H1 (cell line): Measurements from ENCODE around the gene EMX1.

ENCODE experiments used
- CREB1 ChIP-seq: IDR thresholded peaks from 2 replicates; pipeline ENCODE4 v1.6.1; 2012; ENCODE audit warnings: inconsistent platforms
- CTCF ChIP-seq, 3 experiments: IDR thresholded peaks; 1 replicate in 2 of 3; 2 replicates in 1 of 3; pipeline versions ENCODE4 v1.5.1 to v1.6.1; 2011; ENCODE audit warnings: low read length in 3 of 3, mild to moderate bottlenecking in 3 of 3, inconsistent platforms in 2 of 3, low read depth in 1 of 3, moderate library complexity in 1 of 3; ENCODE audit not compliant: insufficient read depth in 1 of 3; ENCODE audit errors: control extremely low read depth in 1 of 3
- GABPA ChIP-seq: IDR thresholded peaks from 2 replicates; pipeline ENCODE4 v1.6.1; 2011; ENCODE audit warnings: mild to moderate bottlenecking, low read length, moderate library complexity, borderline replicate concordance; ENCODE audit not compliant: insufficient read depth
- HDAC2 ChIP-seq, 2 experiments: fragments of 300-600 bp in 1 of 2; sonication (generic) in 1 of 2; IDR thresholded peaks; 2 replicates each; pipeline ENCODE4 v1.6.1; 2011 to 2012; ENCODE audit warnings: low read depth in 2 of 2, low read length in 2 of 2, mild to moderate bottlenecking in 2 of 2, moderate library complexity in 2 of 2, borderline replicate concordance in 1 of 2, inconsistent platforms in 1 of 2
- NRF1 ChIP-seq: IDR thresholded peaks from 2 replicates; pipeline ENCODE4 v1.6.1; 2011; ENCODE audit warnings: mild to moderate bottlenecking, low read depth, low read length, improper control_type of control experiment
- POLR2A ChIP-seq, 2 experiments: IDR thresholded peaks; 1 replicate in 1 of 2; 2 replicates in 1 of 2; pipeline ENCODE4 v1.6.1; 2011; ENCODE audit warnings: low read depth in 2 of 2, low read length in 2 of 2, mild to moderate bottlenecking in 2 of 2; ENCODE audit errors: control extremely low read depth in 1 of 2
- SIN3A ChIP-seq, 2 experiments: IDR thresholded peaks in 1 of 2; conservative IDR thresholded peaks in 1 of 2; 2 replicates each; pipeline ENCODE4 v1.6.1; 2011 to 2012; ENCODE audit warnings: low read length in 2 of 2, improper control_type of control experiment in 1 of 2, low read depth in 1 of 2, mild to moderate bottlenecking in 1 of 2
- SUZ12 ChIP-seq: fragments of 200-600 bp; sonication (generic); IDR thresholded peaks from 2 replicates; pipeline ENCODE4 v1.6.1; 2012; ENCODE audit warnings: mild to moderate bottlenecking, inconsistent platforms, low read length, moderate library complexity, mixed read lengths
- YY1 ChIP-seq: IDR thresholded peaks from 2 replicates; pipeline ENCODE4 v1.6.1; 2011; ENCODE audit warnings: low read depth, mild to moderate bottlenecking, low read length

DNA sequence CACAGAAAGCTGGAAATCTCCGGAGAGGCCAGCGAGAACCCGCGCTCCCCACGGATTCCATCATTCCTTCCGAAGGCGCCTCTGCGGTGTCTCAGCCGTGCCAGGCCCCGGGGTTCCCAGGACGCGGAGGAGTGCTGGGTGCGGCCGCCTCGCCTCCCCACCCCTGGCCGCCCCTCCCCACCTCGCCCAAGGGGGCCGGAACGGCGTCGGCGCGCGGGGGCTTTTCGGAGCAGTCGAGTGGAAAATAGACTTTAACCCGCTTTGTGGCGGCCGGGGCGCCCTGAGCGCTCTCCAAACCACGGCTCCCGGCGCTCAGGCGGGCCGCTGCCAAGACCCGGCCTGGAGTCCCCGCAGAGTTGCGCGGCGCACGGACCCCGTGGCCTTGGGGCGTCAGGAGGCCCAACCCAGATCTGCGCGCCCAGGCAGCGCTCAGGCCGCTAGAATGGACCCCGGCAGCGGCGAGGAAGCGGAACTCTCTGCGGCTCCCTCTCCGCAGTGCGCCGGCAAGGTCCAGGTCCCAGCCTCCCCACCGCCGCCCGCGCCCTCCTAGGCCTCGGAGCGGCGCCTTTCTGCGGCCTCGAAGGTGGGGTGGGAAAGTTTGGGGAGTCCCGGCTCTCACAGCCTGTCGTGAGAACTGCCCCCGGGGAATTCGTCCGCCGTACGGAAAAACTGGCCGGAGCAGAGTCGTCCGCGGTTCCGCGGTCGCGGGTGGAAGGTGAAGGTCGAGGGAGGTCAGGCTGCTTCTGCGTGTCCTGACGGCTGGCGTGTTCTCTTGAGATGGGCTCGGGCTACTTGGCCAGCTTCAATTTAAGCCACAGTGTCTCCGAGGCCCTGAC lies 1.2 kb upstream of the EMX1 start:
- TF ChIP-seq CTCF (IDR thresholded peaks at IDR 0.05; ENCODE audit: control extremely low read depth in 1 of 3, insufficient read depth in 1 of 3, low read depth in 1 of 3, low read length in 3 of 3) (no peak), NRF1 (no peak), YY1 (no peak; the same call in 1 of the 2 replicates), SIN3A (conservative IDR thresholded peaks at IDR 0.05 in 1 of 2, IDR thresholded peaks at IDR 0.05 in 1 of 2; ENCODE audit: low read depth in 1 of 2, low read length in 2 of 2) (peak; percentile 26 to 41; a peak in 1 of 4 replicates), HDAC2 (IDR thresholded peaks at IDR 0.05; ENCODE audit: borderline replicate concordance in 1 of 2, low read depth in 2 of 2, low read length in 2 of 2) (peak in 1 of 2 experiments; percentile 68; a peak in 1 of 4 replicates), GABPA (peak; percentile 58; the same call in 1 of the 2 replicates), POLR2A (IDR thresholded peaks at IDR 0.05; ENCODE audit: control extremely low read depth in 1 of 2, low read depth in 2 of 2, low read length in 2 of 2) (no peak), SUZ12 (peak; percentile 81), CREB1 (0 out of 2 replicates have a peak, but pooled peaks have one; percentile 22)
